Activated T-helper 2 cell treated with anti-CD3 and anti-CD28 coated beads, Interferon-gamma antibody, Interleukin-2, Interleukin-4, amounts not matched to agents 10 μg/mL and 5 μg/mL and 100 μg/mL, durations not matched to agents 14 hours and 24 hours and 36 hours (primary cell): ENCODE results near the gene CYP39A1. TPM values are rescaled to one million over a fixed set of nuclear protein-coding genes. Genes with fewer than 3 reads are reported as not detected.

Experiments
- total RNA-seq: library from RNA; stranded (reverse); gene quantifications from 2 replicates; pipeline ENCODE4 v1.2.3, GENCODE V29; 2022

The CYP39A1 gene
- total RNA-seq, 1 donor from 2014 or later: not detected

Other genes starting within 250 kb of the CYP39A1 start
- not detected in 2 replicates for gene RCAN2, start 161.4 kb downstream of the CYP39A1 start, total RNA-seq
- gene SLC25A27, start 157 bp upstream of the CYP39A1 start, total RNA-seq: 0.53 and 1.3 TPM in 2 replicates
- not detected in 2 replicates for gene TDRD6, start 35.1 kb upstream of the CYP39A1 start, total RNA-seq
- gene PLA2G7, start 82.6 kb upstream of the CYP39A1 start, total RNA-seq: not detected in 2 replicates
- not detected in 2 replicates for gene ANKRD66, start 94.1 kb upstream of the CYP39A1 start, total RNA-seq
- gene MEP1A, start 140.6 kb upstream of the CYP39A1 start, total RNA-seq: not detected in 2 replicates